Sigmoid colon (tissue), 7 donors: Measurements from ENCODE around the gene TPX2. TPM values are rescaled to one million over a fixed set of nuclear protein-coding genes. Genes with fewer than 3 reads are reported as not detected.

Source experiments
- DNase-seq: peaks from one replicate; pipeline ENCODE4 v3.0.0-alpha.2; 2019
- H3K27ac ChIP-seq, 4 donors: fragments of 200-600 bp; sonication (generic); one replicate each; pipeline ENCODE4 v1.5.1; 2016 to 2019; ENCODE audit warnings: mild to moderate bottlenecking in 1 of 4
- H3K27me3 ChIP-seq, 3 donors: fragments of 200-600 bp; sonication (generic); one replicate each; pipeline ENCODE4 v1.5.1; 2019; ENCODE audit warnings: mild to moderate bottlenecking in 1 of 3
- H3K36me3 ChIP-seq, 4 donors: fragments of 200-600 bp; sonication (generic); one replicate each; pipeline ENCODE4 v1.5.1; 2016 to 2019
- H3K4me1 ChIP-seq, 4 donors: fragments of 200-600 bp; sonication (generic); one replicate each; pipeline ENCODE4 v1.5.1; 2017 to 2019
- H3K4me3 ChIP-seq, 4 donors: fragments of 200-600 bp; sonication (generic); one replicate each; pipeline ENCODE4 v1.5.1; 2017 to 2019; ENCODE audit warnings: mild to moderate bottlenecking in 2 of 4, moderate library complexity in 1 of 4
- H3K9me3 ChIP-seq, 4 donors: fragments of 200-600 bp in 3 of 4; sonication (generic) in 3 of 4; one replicate each; pipeline versions ENCODE4 v1.5.1 to v1.6.1; 2013 to 2019
- CTCF ChIP-seq, 4 experiments: fragments of 450-650 bp in 3 of 4; fragments of 200-600 bp in 1 of 4; IDR thresholded peaks; one replicate each; pipeline ENCODE4 v1.5.1; 2016 to 2019; ENCODE audit warnings: antibody characterized with exemption in 4 of 4, mild to moderate bottlenecking in 3 of 4, moderate library complexity in 2 of 4
- EP300 ChIP-seq, 4 donors: sonication (generic); formaldehyde crosslinking; IDR thresholded peaks; one replicate each; pipeline ENCODE4 v1.6.1; 2017; ENCODE audit warnings: antibody characterized with exemption in 4 of 4
- POLR2A ChIP-seq, 2 donors: fragments of 450-650 bp; IDR thresholded peaks; one replicate each; pipeline ENCODE4 v1.6.1; 2016; ENCODE audit warnings: antibody characterized with exemption in 2 of 2, mild to moderate bottlenecking in 2 of 2, moderate library complexity in 2 of 2
- POLR2AphosphoS5 ChIP-seq, 4 donors: sonication (generic); formaldehyde crosslinking; IDR thresholded peaks; one replicate each; pipeline ENCODE4 v1.6.1; 2017; ENCODE audit warnings: antibody characterized with exemption in 4 of 4
- WGBS, 2 donors: extraction: QIAGEN DNeasy Blood & Tissue Kit; methylation state at CpG; one replicate each; pipeline ENCODE4 v1.1.7; 2013; 5-methylcytosine and 5-hydroxymethylcytosine counted together
- intact Hi-C: fragments of 100-400 bp; cut with DNase I; formaldehyde crosslinking; loops from one replicate; pipeline ENCODE4 v1.15.1; 2023
- polyA plus RNA-seq, 3 donors: library from polyadenylated mRNA; stranded (reverse); fragments of 200-250 nt; gene quantifications; one replicate each; pipeline ENCODE4 v1.2.3, GENCODE V29; 2013
- total RNA-seq, 4 donors: library from RNA; depleted of rRNA; stranded (reverse); fragments of >200 nt; gene quantifications; one replicate each; pipeline ENCODE4 v1.1.0, GENCODE V29; 2016
- donor health status: healthy with polysubstance abuse.
- donor health status: Bipolar disorder and iron deficiency.
- donor health status: healthy.

TPX2 gene
- total and polyA plus RNA-seq, 7 donors: 0.36 to 24.0 (median 2.4) TPM; not detected in 2

GRCh38 chr20:31841928-31842327 is 102.8 kb downstream of the TPX2 start:
- Histone ChIP-seq H3K36me3 (no peaks in the 10 kb centered on the region), H3K27me3 (no peaks in the 10 kb centered on the region), H3K27ac (peak overlapping the region in 1 of 4 donors; percentile 23), H3K4me1 (peaks cover 0 to 1% (median 0%) of the 10 kb centered on the region in 4 donors), H3K4me3 (no peak overlapping the region), H3K9me3 (no peaks in the 10 kb centered on the region)
- 45 to 58% methylated on average over 8 of the region's 8 CpGs for WGBS, 2 donors
- intact Hi-C loops: no loop called here
- peak; percentile 60 for DNase-seq
- TF ChIP-seq POLR2AphosphoS5 (IDR thresholded peaks at IDR 0.05): no peak
- TF ChIP-seq EP300 (IDR thresholded peaks at IDR 0.05): no peak
- no peak for TF ChIP-seq CTCF (IDR thresholded peaks at IDR 0.05)
- TF ChIP-seq POLR2A (IDR thresholded peaks at IDR 0.05): no peak

GRCh38 chr20:31842471-31843157 is 103.5 kb downstream of the TPX2 start:
- TF ChIP-seq CTCF (IDR thresholded peaks at IDR 0.05): no peak
- no peak for TF ChIP-seq EP300 (IDR thresholded peaks at IDR 0.05)
- TF ChIP-seq POLR2AphosphoS5 (IDR thresholded peaks at IDR 0.05): no peak
- TF ChIP-seq POLR2A (IDR thresholded peaks at IDR 0.05): no peak
- Histone ChIP-seq H3K4me3 (no peak overlapping the region), H3K27me3 (no peaks in the 10 kb centered on the region), H3K27ac (peak overlapping the region in 1 of 4 donors; percentile 23), H3K9me3 (no peaks in the 10 kb centered on the region), H3K4me1 (no peaks in the 10 kb centered on the region), H3K36me3 (no peaks in the 10 kb centered on the region)
- intact Hi-C loops: no loop called here
- DNase-seq: peak; percentile 56
- 66 to 75% methylated on average over 12 of the region's 12 CpGs for WGBS, 2 donors

- intact Hi-C loops: no loop called here
- WGBS, 2 donors: 71 to 78% methylated on average over 6 of the region's 6 CpGs
- peak overlapping the region in 1 of 4 donors; percentile 23 for H3K27ac ChIP-seq
- H3K4me1 ChIP-seq: no peaks in the 10 kb centered on the region
- no peak for TF ChIP-seq CTCF (IDR thresholded peaks at IDR 0.05)
- TF ChIP-seq EP300 (IDR thresholded peaks at IDR 0.05): no peak
- no peak for TF ChIP-seq POLR2AphosphoS5 (IDR thresholded peaks at IDR 0.05)
- no peak for TF ChIP-seq POLR2A (IDR thresholded peaks at IDR 0.05)
- H3K4me3 ChIP-seq: no peak overlapping the region
- H3K27me3 ChIP-seq: no peaks in the 10 kb centered on the region
- no peak for DNase-seq
- H3K9me3 ChIP-seq: no peaks in the 10 kb centered on the region
- H3K36me3 ChIP-seq: no peaks in the 10 kb centered on the region
These were observed 104.2 kb downstream of the TPX2 start for GRCh38 chr20:31843288-31843687.

GRCh38 chr20:31843881-31844280 is 104.8 kb downstream of the TPX2 start:
- intact Hi-C loops: no loop called here
- no peak for DNase-seq
- Histone ChIP-seq H3K36me3 (no peaks in the 10 kb centered on the region), H3K4me1 (no peaks in the 10 kb centered on the region), H3K27ac (no peak overlapping the region), H3K9me3 (no peaks in the 10 kb centered on the region), H3K4me3 (peak overlapping the region in 1 of 4 donors; percentile 14), H3K27me3 (peaks cover 0 to under 1% (median 0%) of the 10 kb centered on the region in 3 donors)
- WGBS, 2 donors: 78 to 83% methylated on average over 5 of the region's 5 CpGs
- no peak for TF ChIP-seq EP300 (IDR thresholded peaks at IDR 0.05)
- TF ChIP-seq CTCF (IDR thresholded peaks at IDR 0.05): no peak
- TF ChIP-seq POLR2AphosphoS5 (IDR thresholded peaks at IDR 0.05): no peak
- TF ChIP-seq POLR2A (IDR thresholded peaks at IDR 0.05): no peak
